Keratinocyte (primary cell): ENCODE results near the gene IL36RN. TPM values are rescaled to one million over a fixed set of nuclear protein-coding genes. Genes with fewer than 3 reads are reported as not detected.

Experiments used
- DNase-seq: peaks from one replicate; pipeline ENCODE4 v3.0.0-alpha.2; 2011; ENCODE audit warnings: low read depth, missing footprints, low spot score
- FAIRE-seq: peaks from 2 replicates; lab custom pipeline; 2011; peaks lifted over from hg19 to GRCh38; lab: Jason Lieb, UNC
- H2AFZ ChIP-seq: 2 replicates; pipeline ENCODE4 v1.6.0; 2012; ENCODE audit warnings: low read length, control low read depth, inconsistent platforms; ENCODE audit not compliant: control insufficient read depth
- H3K27ac ChIP-seq: 2 replicates; pipeline ENCODE4 v1.5.1; 2011; ENCODE audit warnings: low read length; ENCODE audit not compliant: control insufficient read depth, insufficient read depth
- H3K27me3 ChIP-seq: 3 replicates; pipeline ENCODE4 v1.6.0; 2011; ENCODE audit warnings: low read length; ENCODE audit not compliant: control insufficient read depth, insufficient read depth; ENCODE audit errors: extremely low read depth
- H3K36me3 ChIP-seq, 2 experiments: 2 replicates in 1 of 2; 3 replicates in 1 of 2; pipeline ENCODE4 v1.5.1; 2011; ENCODE audit warnings: low read length in 2 of 2, mild to moderate bottlenecking in 1 of 2; ENCODE audit not compliant: control insufficient read depth in 2 of 2, insufficient read depth in 2 of 2; ENCODE audit errors: extremely low read depth in 1 of 2
- H3K4me1 ChIP-seq: 3 replicates; pipeline ENCODE4 v1.5.1; 2011; ENCODE audit warnings: low read length; ENCODE audit not compliant: control insufficient read depth, insufficient read depth; ENCODE audit errors: extremely low read depth
- H3K4me2 ChIP-seq: 3 replicates; pipeline ENCODE4 v1.6.0; 2011; ENCODE audit warnings: low read depth, low read length; ENCODE audit not compliant: control insufficient read depth, insufficient read depth; ENCODE audit errors: extremely low read depth
- H3K4me3 ChIP-seq, 3 experiments: fragments of 200-600 bp in 1 of 3; sonication (generic) in 1 of 3; 2 replicates in 2 of 3; 3 replicates in 1 of 3; pipeline ENCODE4 v1.5.1; 2011 to 2016; ENCODE audit warnings: low read length in 3 of 3, mild to moderate bottlenecking in 3 of 3, control low read depth in 2 of 3, inconsistent platforms in 1 of 3, low read depth in 1 of 3, mixed read lengths in 1 of 3, mixed run types in 1 of 3, moderate library complexity in 1 of 3; ENCODE audit not compliant: control insufficient read depth in 2 of 3, insufficient read depth in 2 of 3; ENCODE audit errors: extremely low read depth in 1 of 3
- H3K79me2 ChIP-seq: 2 replicates; pipeline ENCODE4 v1.6.0; 2012; ENCODE audit warnings: low read length; ENCODE audit not compliant: control insufficient read depth, insufficient read depth
- H3K9ac ChIP-seq: 3 replicates; pipeline ENCODE4 v1.6.0; 2011; ENCODE audit warnings: low read length; ENCODE audit not compliant: control insufficient read depth, insufficient read depth; ENCODE audit errors: extremely low read depth
- H3K9me1 ChIP-seq: 3 replicates; pipeline ENCODE4 v1.6.0; 2011; ENCODE audit warnings: low read length; ENCODE audit not compliant: control insufficient read depth, insufficient read depth; ENCODE audit errors: extremely low read depth
- H3K9me3 ChIP-seq: 2 replicates; pipeline ENCODE4 v1.5.1; 2012; ENCODE audit warnings: low read depth, low read length; ENCODE audit not compliant: control insufficient read depth
- H4K20me1 ChIP-seq: 3 replicates; pipeline ENCODE4 v1.6.0; 2011; ENCODE audit warnings: low read length; ENCODE audit not compliant: control insufficient read depth, insufficient read depth; ENCODE audit errors: extremely low read depth
- CTCF ChIP-seq, 3 experiments: IDR thresholded peaks in 1 of 3; conservative IDR thresholded peaks in 1 of 3; optimal IDR thresholded peaks in 1 of 3; 2 replicates in 2 of 3; 3 replicates in 1 of 3; pipeline versions ENCODE3 to v1.5.1; 2011; ENCODE audit warnings: low read length in 3 of 3, mild to moderate bottlenecking in 3 of 3, moderate library complexity in 2 of 3, control low read depth in 1 of 3, inconsistent platforms in 1 of 3; ENCODE audit not compliant: insufficient read depth in 2 of 3; ENCODE audit errors: extremely low read depth in 1 of 3
- EZH2 ChIP-seq: IDR thresholded peaks from one replicate; pipeline ENCODE4 v1.6.1; 2012; ENCODE audit warnings: inconsistent platforms, mild to moderate bottlenecking, low read length, moderate library complexity
- dilution Hi-C: fragments of 300-500 bp; cut with MboI; formaldehyde crosslinking; loops from one replicate; pipeline ENCODE4 v1.7.0; 2020; ENCODE audit warnings: low sequenced_read_pairs; ENCODE audit not compliant: extremely low pct_ligation_motif_present
- polyA plus RNA-seq, 5 experiments: library from polyadenylated mRNA; depleted of rRNA in 3 of 5; stranded (reverse) in 3 of 5; stranded (forward) in 1 of 5; unstranded in 1 of 5; fragments of >200 nt; gene quantifications; 1 replicate in 1 of 5; 2 replicates in 3 of 5; 3 replicates in 1 of 5; pipeline versions ENCODE4 v1.2.1 to v1.2.3, GENCODE V29; 2011 to 2012; ENCODE audit warnings: missing spikeins in 2 of 5, low read depth in 1 of 5, low replicate concordance in 1 of 5

The IL36RN gene
- polyA plus RNA-seq, 1 donor (not counting 4 experiments of a cell fraction or from before 2014, with no cell fraction given): 3.9 TPM

GRCh38 chr2:113058411-113058994 is 495 bp upstream of the IL36RN start:
- Histone ChIP-seq H3K27ac (no peak overlapping the region), H3K4me3 (no peak overlapping the region), H3K4me2 (peak overlapping the region; percentile 51), H3K27me3 (no peaks in the 10 kb centered on the region), H3K4me1 (peaks cover 18% of the 10 kb centered on the region), H4K20me1 (no peaks in the 10 kb centered on the region), H3K79me2 (no peaks in the 10 kb centered on the region), H3K9me3 (peaks cover 8% of the 10 kb centered on the region), H2AFZ (peak overlapping the region; percentile 92), H3K36me3 (no peaks in the 10 kb centered on the region), H3K9ac (no peak overlapping the region), H3K9me1 (no peaks in the 10 kb centered on the region)
- TF ChIP-seq CTCF (optimal IDR thresholded peaks at IDR 0.05 in 1 of 3, IDR thresholded peaks at IDR 0.05 in 1 of 3, conservative IDR thresholded peaks at IDR 0.05 in 1 of 3; ENCODE audit: extremely low read depth in 1 of 3, insufficient read depth in 2 of 3, low read length in 3 of 3): no peak
- no peak for TF ChIP-seq EZH2
- DNase-seq: no peak
- dilution Hi-C loops: no loop called here
- FAIRE-seq: peak; percentile 53

- no peaks in the 10 kb centered on the region for H4K20me1 ChIP-seq
- FAIRE-seq: no peak
- TF ChIP-seq EZH2 (no peak), CTCF (optimal IDR thresholded peaks at IDR 0.05 in 1 of 3, IDR thresholded peaks at IDR 0.05 in 1 of 3, conservative IDR thresholded peaks at IDR 0.05 in 1 of 3; ENCODE audit: extremely low read depth in 1 of 3, insufficient read depth in 2 of 3, low read length in 3 of 3) (no peak)
- H3K9me3 ChIP-seq: no peaks in the 10 kb centered on the region
- DNase-seq: no peak
- no peak overlapping the region for H3K4me3 ChIP-seq
- no peak overlapping the region for H3K27ac ChIP-seq
- no peaks in the 10 kb centered on the region for H3K27me3 ChIP-seq
- no peak overlapping the region for H2AFZ ChIP-seq
- no peaks in the 10 kb centered on the region for H3K36me3 ChIP-seq
- peaks cover 18% of the 10 kb centered on the region for H3K4me1 ChIP-seq
- dilution Hi-C loops: no loop called here
- H3K79me2 ChIP-seq: no peaks in the 10 kb centered on the region
- no peaks in the 10 kb centered on the region for H3K9me1 ChIP-seq
- H3K4me2 ChIP-seq: no peak overlapping the region
- H3K9ac ChIP-seq: no peak overlapping the region
Observed at GRCh38 chr2:113060396-113060795, 1.4 kb downstream of the IL36RN start.
